ENCODE data around the gene AIFM2. TPM values are rescaled to one million over a fixed set of nuclear protein-coding genes. Genes with fewer than 3 reads are reported as not detected.

The AIFM2 gene
- total and polyA plus RNA-seq, 2 donors (not counting 1 experiment from before 2014, with no cell fraction given) = 11.1 to 15.5 TPM

GRCh38 chr10:70070834-70071233, 61.8 kb downstream of the AIFM2 start:
- H4K20me1 ChIP-seq (ENCODE audit: control insufficient read depth, extremely low read depth, insufficient read depth, low read length) = no peaks in the 10 kb centered on the region
- H3K4me1 ChIP-seq (ENCODE audit: control insufficient read depth, extremely low read depth, insufficient read depth, low read length) = no peaks in the 10 kb centered on the region
- no peak overlapping the region for H3K4me2 ChIP-seq (ENCODE audit: extremely low read depth, insufficient read depth, low read length)
- H3K4me3 ChIP-seq (replicated peaks in 1 of 4; ENCODE audit: control extremely low read depth in 1 of 4, insufficient read depth in 1 of 4, low read depth in 3 of 4, low read length in 4 of 4) = no peak overlapping the region
- H3K27ac ChIP-seq (ENCODE audit: insufficient read depth, low read length) = no peak overlapping the region
- no peaks in the 10 kb centered on the region for H3K36me3 ChIP-seq (ENCODE audit: control insufficient read depth, insufficient read depth, low read length)
- H3K9me3 ChIP-seq (ENCODE audit: control insufficient read depth, insufficient read depth, low read depth, low read length) = no peaks in the 10 kb centered on the region
- H2AFZ ChIP-seq (ENCODE audit: low read length) = no peak overlapping the region
- no peak for DNase-seq (ENCODE audit: low read depth in 2 of 2)
- no peak overlapping the region for H3K9ac ChIP-seq (ENCODE audit: insufficient read depth, low read length)
- no peaks in the 10 kb centered on the region for H3K79me2 ChIP-seq (ENCODE audit: control insufficient read depth, insufficient read depth, low read length)
- TF ChIP-seq EZH2 (IDR thresholded peaks at IDR 0.05; ENCODE audit: low read length, missing control alignments) = no peak
- TF ChIP-seq CTCF (conservative IDR thresholded peaks at IDR 0.05 in 1 of 2, IDR thresholded peaks at IDR 0.05 in 1 of 2; ENCODE audit: low read depth in 1 of 2, low read length in 2 of 2) = no peak
- H3K27me3 ChIP-seq (ENCODE audit: control insufficient read depth, insufficient read depth, low read length) = no peaks in the 10 kb centered on the region

GRCh38 chr10:70069346-70069745, 63.3 kb downstream of the AIFM2 start:
- DNase-seq (ENCODE audit: low read depth in 2 of 2) = no peak
- Histone ChIP-seq H3K4me1 (ENCODE audit: control insufficient read depth, extremely low read depth, insufficient read depth, low read length) (no peaks in the 10 kb centered on the region), H3K9ac (ENCODE audit: insufficient read depth, low read length) (no peak overlapping the region), H2AFZ (ENCODE audit: low read length) (no peak overlapping the region), H3K36me3 (ENCODE audit: control insufficient read depth, insufficient read depth, low read length) (no peaks in the 10 kb centered on the region), H3K27me3 (ENCODE audit: control insufficient read depth, insufficient read depth, low read length) (no peaks in the 10 kb centered on the region), H3K4me3 (replicated peaks in 1 of 4; ENCODE audit: control extremely low read depth in 1 of 4, insufficient read depth in 1 of 4, low read depth in 3 of 4, low read length in 4 of 4) (no peak overlapping the region), H4K20me1 (ENCODE audit: control insufficient read depth, extremely low read depth, insufficient read depth, low read length) (no peaks in the 10 kb centered on the region), H3K79me2 (ENCODE audit: control insufficient read depth, insufficient read depth, low read length) (no peaks in the 10 kb centered on the region), H3K9me3 (ENCODE audit: control insufficient read depth, insufficient read depth, low read depth, low read length) (no peaks in the 10 kb centered on the region), H3K27ac (ENCODE audit: insufficient read depth, low read length) (no peak overlapping the region), H3K4me2 (ENCODE audit: extremely low read depth, insufficient read depth, low read length) (no peak overlapping the region)
- no peak for TF ChIP-seq CTCF (conservative IDR thresholded peaks at IDR 0.05 in 1 of 2, IDR thresholded peaks at IDR 0.05 in 1 of 2; ENCODE audit: low read depth in 1 of 2, low read length in 2 of 2)
- no peak for TF ChIP-seq EZH2 (IDR thresholded peaks at IDR 0.05; ENCODE audit: low read length, missing control alignments)

GRCh38 chr10:70068925-70069324, 63.7 kb downstream of the AIFM2 start:
- DNase-seq (ENCODE audit: low read depth in 2 of 2) = no peak
- no peaks in the 10 kb centered on the region for H3K27me3 ChIP-seq (ENCODE audit: control insufficient read depth, insufficient read depth, low read length)
- no peak for TF ChIP-seq CTCF (conservative IDR thresholded peaks at IDR 0.05 in 1 of 2, IDR thresholded peaks at IDR 0.05 in 1 of 2; ENCODE audit: low read depth in 1 of 2, low read length in 2 of 2)
- no peak for TF ChIP-seq EZH2 (IDR thresholded peaks at IDR 0.05; ENCODE audit: low read length, missing control alignments)

More at GRCh38 chr10:70068925-70069324, 63.7 kb downstream of the AIFM2 start:
- H3K79me2 ChIP-seq (ENCODE audit: control insufficient read depth, insufficient read depth, low read length) = no peaks in the 10 kb centered on the region
- no peaks in the 10 kb centered on the region for H3K36me3 ChIP-seq (ENCODE audit: control insufficient read depth, insufficient read depth, low read length)
- no peaks in the 10 kb centered on the region for H3K9me3 ChIP-seq (ENCODE audit: control insufficient read depth, insufficient read depth, low read depth, low read length)
- no peak overlapping the region for H3K9ac ChIP-seq (ENCODE audit: insufficient read depth, low read length)
- H4K20me1 ChIP-seq (ENCODE audit: control insufficient read depth, extremely low read depth, insufficient read depth, low read length) = no peaks in the 10 kb centered on the region
- H3K4me2 ChIP-seq (ENCODE audit: extremely low read depth, insufficient read depth, low read length) = no peak overlapping the region
- H3K27ac ChIP-seq (ENCODE audit: insufficient read depth, low read length) = no peak overlapping the region
- H3K4me1 ChIP-seq (ENCODE audit: control insufficient read depth, extremely low read depth, insufficient read depth, low read length) = no peaks in the 10 kb centered on the region
- no peak overlapping the region for H2AFZ ChIP-seq (ENCODE audit: low read length)
- H3K4me3 ChIP-seq (replicated peaks in 1 of 4; ENCODE audit: control extremely low read depth in 1 of 4, insufficient read depth in 1 of 4, low read depth in 3 of 4, low read length in 4 of 4) = no peak overlapping the region
